ENCODE results near the gene SIRPG. TPM values are rescaled to one million over a fixed set of nuclear protein-coding genes. Genes with fewer than 3 reads are reported as not detected.

SIRPG gene
- total and polyA plus RNA-seq, 4 donors = 0.32 to 0.71 (median 0.42) TPM; not detected in 1

GRCh38 chr20:1630186-1630585 is 27.4 kb downstream of the SIRPG start (continued):
- TF ChIP-seq REST (IDR thresholded peaks at IDR 0.05) (no peak), RAD21 (IDR thresholded peaks at IDR 0.05) (no peak), TAF1 (conservative IDR thresholded peaks at IDR 0.05) (no peak), FOXA2 (IDR thresholded peaks at IDR 0.05) (no peak), GABPA (IDR thresholded peaks at IDR 0.05 in 1 of 2, conservative IDR thresholded peaks at IDR 0.05 in 1 of 2) (no peak)
- TF ChIP-seq, protein P1, sequence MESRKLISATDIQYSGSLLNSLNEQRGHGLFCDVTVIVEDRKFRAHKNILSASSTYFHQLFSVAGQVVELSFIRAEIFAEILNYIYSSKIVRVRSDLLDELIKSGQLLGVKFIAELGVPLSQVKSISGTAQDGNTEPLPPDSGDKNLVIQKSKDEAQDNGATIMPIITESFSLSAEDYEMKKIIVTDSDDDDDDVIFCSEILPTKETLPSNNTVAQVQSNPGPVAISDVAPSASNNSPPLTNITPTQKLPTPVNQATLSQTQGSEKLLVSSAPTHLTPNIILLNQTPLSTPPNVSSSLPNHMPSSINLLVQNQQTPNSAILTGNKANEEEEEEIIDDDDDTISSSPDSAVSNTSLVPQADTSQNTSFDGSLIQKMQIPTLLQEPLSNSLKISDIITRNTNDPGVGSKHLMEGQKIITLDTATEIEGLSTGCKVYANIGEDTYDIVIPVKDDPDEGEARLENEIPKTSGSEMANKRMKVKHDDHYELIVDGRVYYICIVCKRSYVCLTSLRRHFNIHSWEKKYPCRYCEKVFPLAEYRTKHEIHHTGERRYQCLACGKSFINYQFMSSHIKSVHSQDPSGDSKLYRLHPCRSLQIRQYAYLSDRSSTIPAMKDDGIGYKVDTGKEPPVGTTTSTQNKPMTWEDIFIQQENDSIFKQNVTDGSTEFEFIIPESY (IDR thresholded peaks at IDR 0.05) = no peak

DNA sequence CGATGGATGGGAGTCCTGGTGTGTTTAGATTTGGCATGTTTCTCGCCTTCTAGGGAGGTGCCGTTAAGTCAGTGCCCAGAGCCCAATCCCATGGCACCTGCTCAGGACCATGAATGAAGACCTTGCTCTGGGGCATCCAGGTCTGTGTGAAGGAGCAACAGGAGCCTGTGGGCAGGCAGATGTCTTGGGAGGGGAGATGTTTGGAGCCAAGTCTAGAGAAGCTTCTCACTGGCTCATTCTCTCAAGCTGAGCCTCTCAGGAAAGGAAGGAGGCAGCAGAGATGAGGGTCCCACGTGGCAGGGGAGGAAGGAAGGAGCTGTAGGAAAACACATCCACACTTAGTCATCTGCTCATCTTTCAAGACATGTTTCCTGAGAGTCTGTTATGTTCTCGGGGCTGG is 28.3 kb downstream of the SIRPG start:
- Histone ChIP-seq H3K4me1 (ENCODE audit: control insufficient read depth in 4 of 4, insufficient read depth in 4 of 4, low read length in 3 of 4) (no peaks in the 10 kb centered on the region), H3K4me3 (ENCODE audit: low read depth in 1 of 3, low read length in 3 of 3) (no peak overlapping the region), H3K9me3 (ENCODE audit: control insufficient read depth in 4 of 4, low read length in 3 of 4) (no peaks in the 10 kb centered on the region), H3K9ac (ENCODE audit: low read depth in 1 of 2, low read length in 2 of 2) (no peak overlapping the region), H3K27ac (ENCODE audit: low read depth in 1 of 2, low read length in 2 of 2) (no peak overlapping the region), H3K36me3 (ENCODE audit: control insufficient read depth in 4 of 4, insufficient read depth in 3 of 4, low read depth in 1 of 4, low read length in 3 of 4) (no peaks in the 10 kb centered on the region), H3K27me3 (ENCODE audit: control insufficient read depth in 4 of 4, insufficient read depth in 4 of 4, low read length in 3 of 4) (no peaks in the 10 kb centered on the region)
- TF ChIP-seq GABPA (IDR thresholded peaks at IDR 0.05 in 1 of 2, conservative IDR thresholded peaks at IDR 0.05 in 1 of 2) = no peak
- no peak for TF ChIP-seq RXRA (IDR thresholded peaks at IDR 0.05)
- no peak for TF ChIP-seq SP1 (IDR thresholded peaks at IDR 0.05)
- TF ChIP-seq, protein P1 (IDR thresholded peaks at IDR 0.05) = no peak
- no peak for TF ChIP-seq HNF4A (conservative IDR thresholded peaks at IDR 0.05)
- no peak for TF ChIP-seq HNF4G (IDR thresholded peaks at IDR 0.05)
- TF ChIP-seq RAD21 (IDR thresholded peaks at IDR 0.05) = no peak
- no peak for TF ChIP-seq JUND (IDR thresholded peaks at IDR 0.05)
- TF ChIP-seq FOXA2 (IDR thresholded peaks at IDR 0.05) = no peak
- no peak for TF ChIP-seq MAX (IDR thresholded peaks at IDR 0.05)
- no peak for TF ChIP-seq EGR1 (IDR thresholded peaks at IDR 0.05; ENCODE audit: low read depth in 2 of 2)
- no peak for TF ChIP-seq REST (IDR thresholded peaks at IDR 0.05)
- TF ChIP-seq CTCF (IDR thresholded peaks at IDR 0.05; ENCODE audit: low read depth, low read length, missing input control) = no peak
- no peak for TF ChIP-seq TAF1 (conservative IDR thresholded peaks at IDR 0.05)
- TF ChIP-seq YY1 (IDR thresholded peaks at IDR 0.05) = no peak
- no peak for TF ChIP-seq NR2F2 (IDR thresholded peaks at IDR 0.05)
- no peak for TF ChIP-seq FOXA1 (IDR thresholded peaks at IDR 0.05)
- TF ChIP-seq ATF3 (IDR thresholded peaks at IDR 0.05) = no peak
- WGBS = 73% methylated on average over 5 of the region's 5 CpGs
- DNase-seq (ENCODE audit: low spot score) = no peak

Data from liver (tissue), 9 donors.